ENCODE data around the gene CPE. TPM values are rescaled to one million over a fixed set of nuclear protein-coding genes. Genes with fewer than 3 reads are reported as not detected.
A peak's percentile ranks its signal among the peaks of the same experiment; 100 is the strongest.

The CPE gene
- polyA plus RNA-seq, 1 of the 3 experiments (the other 2 are of a cell fraction), result 18.2 TPM

- no peak for TF ChIP-seq CTCF (IDR thresholded peaks at IDR 0.05)
Measured at GRCh38 chr4:165351359-165352130, 27.3 kb upstream of the CPE start (continued).

GRCh38 chr4:165355900-165356300 lies 22.9 kb upstream of the CPE start:
- Histone ChIP-seq H3K9me2 (no peaks in the 10 kb centered on the region), H3K4me1 (ENCODE audit: control insufficient read depth in 1 of 2, insufficient read depth in 2 of 2, low read depth in 1 of 2, low read length in 1 of 2) (no peaks in the 10 kb centered on the region), H4K20me1 (ENCODE audit: insufficient read depth) (no peaks in the 10 kb centered on the region), H3K27ac (ENCODE audit: low read depth in 2 of 2, low read length in 1 of 2) (no peak overlapping the region), H3K9me3 (no peaks in the 10 kb centered on the region), H3K4me3 (ENCODE audit: low read depth in 2 of 2, low read length in 1 of 2) (no peak overlapping the region; a peak in 1 of 4 replicates), H2AFZ (ENCODE audit: low read depth) (no peak overlapping the region), H3F3A (replicated peaks; ENCODE audit: insufficient read depth) (no peaks in the 10 kb centered on the region), H3K36me3 (replicated peaks in 1 of 2; ENCODE audit: control insufficient read depth in 1 of 2, insufficient read depth in 2 of 2, low read length in 1 of 2) (no peaks in the 10 kb centered on the region), H3K4me2 (no peak overlapping the region), H3K9ac (no peak overlapping the region), H3K79me2 (ENCODE audit: insufficient read depth) (no peaks in the 10 kb centered on the region), H3K27me3 (ENCODE audit: insufficient read depth) (no peaks in the 10 kb centered on the region)
- TF ChIP-seq PBX3 (IDR thresholded peaks at IDR 0.05), result no peak
- TF ChIP-seq CTCF (IDR thresholded peaks at IDR 0.05), result peak; percentile 56
- no peak for TF ChIP-seq GABPA (IDR thresholded peaks at IDR 0.05; ENCODE audit: low read depth)
- TF ChIP-seq RFX5 (IDR thresholded peaks at IDR 0.05; ENCODE audit: low read length), result no peak
- TF ChIP-seq FOXJ3 (CRISPR knock-in tag; IDR thresholded peaks at IDR 0.05), result no peak
- TF ChIP-seq TAF1 (IDR thresholded peaks at IDR 0.05; ENCODE audit: borderline replicate concordance, low read depth, low read length), result no peak
- no peak for TF ChIP-seq GATA2 (CRISPR knock-in tag; IDR thresholded peaks at IDR 0.05)
- TF ChIP-seq MXI1 (IDR thresholded peaks at IDR 0.05; ENCODE audit: low read depth, low read length), result no peak
- no peak for TF ChIP-seq EP300 (IDR thresholded peaks at IDR 0.05; ENCODE audit: borderline replicate concordance in 1 of 2, low read depth in 1 of 2, low read length in 1 of 2)
- TF ChIP-seq SMC3 (IDR thresholded peaks at IDR 0.05; ENCODE audit: low read depth, low read length), result peak; percentile 85
- no peak for TF ChIP-seq MAX (IDR thresholded peaks at IDR 0.05; ENCODE audit: low read depth)
- TF ChIP-seq FOXM1 (IDR thresholded peaks at IDR 0.05; ENCODE audit: low read depth), result no peak
- TF ChIP-seq RAD21 (IDR thresholded peaks at IDR 0.05; ENCODE audit: low read length), result peak; percentile 81
- no peak for TF ChIP-seq RCOR1 (IDR thresholded peaks at IDR 0.05; ENCODE audit: low read length)
- no peak for TF ChIP-seq ZBTB33 (IDR thresholded peaks at IDR 0.05; ENCODE audit: borderline replicate concordance, low read depth)
- no peak for TF ChIP-seq TEAD4 (IDR thresholded peaks at IDR 0.05; ENCODE audit: borderline replicate concordance, insufficient read depth)
- TF ChIP-seq FOSL2 (IDR thresholded peaks at IDR 0.05; ENCODE audit: borderline replicate concordance, low read depth), result no peak
- ChIA-PET POLR2A (no interaction called here), CTCF (interaction anchor here (0.7 to 8.3 kb wide), 28 partner anchors 9 to 242 kb away, joined by 3 to 64 read pairs (median 6); partner anchors contain the start of gene CPE)
- 7% methylated on average over 2 of the region's 2 CpGs for WGBS (ENCODE audit: low lambda C conversion rate)
- DNase-seq, result peak; percentile 47
